NCI-H146 (cell line): ENCODE data around the gene HFE.
"Not testable (repeated sequence)": the region's sequence is repeated elsewhere in the genome, so short reads cannot be mapped to it uniquely, and the experiment has no call there.

Experiments
- DNase-seq: peaks from one replicate; lab custom pipeline; 2025; lab: John Stamatoyannopoulos, UW

The HFE gene, protein sequence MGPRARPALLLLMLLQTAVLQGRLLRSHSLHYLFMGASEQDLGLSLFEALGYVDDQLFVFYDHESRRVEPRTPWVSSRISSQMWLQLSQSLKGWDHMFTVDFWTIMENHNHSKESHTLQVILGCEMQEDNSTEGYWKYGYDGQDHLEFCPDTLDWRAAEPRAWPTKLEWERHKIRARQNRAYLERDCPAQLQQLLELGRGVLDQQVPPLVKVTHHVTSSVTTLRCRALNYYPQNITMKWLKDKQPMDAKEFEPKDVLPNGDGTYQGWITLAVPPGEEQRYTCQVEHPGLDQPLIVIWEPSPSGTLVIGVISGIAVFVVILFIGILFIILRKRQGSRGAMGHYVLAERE

DNA sequence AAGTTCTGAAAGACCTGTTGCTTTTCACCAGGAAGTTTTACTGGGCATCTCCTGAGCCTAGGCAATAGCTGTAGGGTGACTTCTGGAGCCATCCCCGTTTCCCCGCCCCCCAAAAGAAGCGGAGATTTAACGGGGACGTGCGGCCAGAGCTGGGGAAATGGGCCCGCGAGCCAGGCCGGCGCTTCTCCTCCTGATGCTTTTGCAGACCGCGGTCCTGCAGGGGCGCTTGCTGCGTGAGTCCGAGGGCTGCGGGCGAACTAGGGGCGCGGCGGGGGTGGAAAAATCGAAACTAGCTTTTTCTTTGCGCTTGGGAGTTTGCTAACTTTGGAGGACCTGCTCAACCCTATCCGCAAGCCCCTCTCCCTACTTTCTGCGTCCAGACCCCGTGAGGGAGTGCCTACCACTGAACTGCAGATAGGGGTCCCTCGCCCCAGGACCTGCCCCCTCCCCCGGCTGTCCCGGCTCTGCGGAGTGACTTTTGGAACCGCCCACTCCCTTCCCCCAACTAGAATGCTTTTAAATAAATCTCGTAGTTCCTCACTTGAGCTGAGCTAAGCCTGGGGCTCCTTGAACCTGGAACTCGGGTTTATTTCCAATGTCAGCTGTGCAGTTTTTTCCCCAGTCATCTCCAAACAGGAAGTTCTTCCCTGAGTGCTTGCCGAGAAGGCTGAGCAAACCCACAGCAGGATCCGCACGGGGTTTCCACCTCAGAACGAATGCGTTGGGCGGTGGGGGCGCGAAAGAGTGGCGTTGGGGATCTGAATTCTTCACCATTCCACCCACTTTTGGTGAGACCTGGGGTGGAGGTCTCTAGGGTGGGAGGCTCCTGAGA lies at the start of gene HFE:
TSS of gene HFE (plus strand) at position 146 of the 832 bp plus-strand sequence. CDS start at position 158, 12 bp downstream.
- DNase-seq, result peak; percentile 47

DNA sequence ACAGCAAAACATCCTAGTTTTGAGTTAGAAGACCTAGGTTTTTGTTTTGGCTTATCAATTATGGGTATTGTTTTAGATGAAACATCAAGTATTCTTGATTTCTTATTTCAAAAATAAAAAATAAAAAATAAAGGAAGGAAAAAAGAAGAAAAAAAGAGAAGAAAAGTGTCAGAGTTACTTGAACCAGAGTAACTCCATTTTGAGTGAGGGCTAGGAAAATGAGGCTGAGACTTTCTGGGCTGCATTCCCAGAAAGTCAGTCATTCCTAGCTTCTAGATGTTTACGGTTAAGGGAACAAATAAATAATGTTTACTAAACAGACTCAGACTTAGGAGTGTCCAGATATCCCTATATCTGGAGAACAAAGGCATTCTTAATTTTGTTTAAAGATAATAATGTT lies 45.3 kb upstream of the HFE start:
- DNase-seq, result no peak

DNA sequence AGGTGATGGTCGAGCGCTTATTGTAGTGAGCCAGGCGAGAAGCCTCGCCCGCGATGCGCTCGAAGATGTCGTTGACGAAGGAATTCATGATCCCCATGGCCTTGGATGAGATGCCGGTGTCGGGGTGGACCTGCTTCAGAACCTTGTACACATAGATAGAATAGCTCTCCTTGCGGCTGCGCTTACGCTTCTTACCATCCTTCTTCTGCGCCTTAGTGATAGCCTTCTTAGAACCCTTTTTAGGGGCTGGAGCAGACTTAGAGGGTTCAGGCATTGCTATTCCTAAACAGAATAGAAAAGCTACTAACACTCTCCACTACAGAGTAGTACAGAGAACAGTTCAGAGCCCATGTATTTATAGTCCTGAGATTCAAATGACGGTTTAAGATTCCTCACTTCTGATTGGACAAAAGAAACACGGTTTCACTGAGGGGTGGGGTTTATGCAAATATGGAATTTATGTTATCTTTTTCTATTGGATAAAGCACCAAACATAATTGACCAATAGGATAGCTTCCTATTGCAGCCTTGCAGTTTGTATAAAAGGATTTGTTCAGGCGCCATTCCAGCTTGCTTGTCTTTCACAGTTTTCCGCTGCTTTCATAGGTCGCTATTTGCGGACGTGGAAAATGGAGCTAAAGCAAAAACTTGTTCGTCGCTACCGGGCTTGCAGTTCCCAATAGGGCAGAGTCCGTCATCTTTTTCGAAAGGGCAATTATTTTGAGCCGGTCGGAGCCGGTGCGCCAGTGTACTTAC lies 43.7 kb upstream of the HFE start:
- DNase-seq, result peak; percentile 98

DNA sequence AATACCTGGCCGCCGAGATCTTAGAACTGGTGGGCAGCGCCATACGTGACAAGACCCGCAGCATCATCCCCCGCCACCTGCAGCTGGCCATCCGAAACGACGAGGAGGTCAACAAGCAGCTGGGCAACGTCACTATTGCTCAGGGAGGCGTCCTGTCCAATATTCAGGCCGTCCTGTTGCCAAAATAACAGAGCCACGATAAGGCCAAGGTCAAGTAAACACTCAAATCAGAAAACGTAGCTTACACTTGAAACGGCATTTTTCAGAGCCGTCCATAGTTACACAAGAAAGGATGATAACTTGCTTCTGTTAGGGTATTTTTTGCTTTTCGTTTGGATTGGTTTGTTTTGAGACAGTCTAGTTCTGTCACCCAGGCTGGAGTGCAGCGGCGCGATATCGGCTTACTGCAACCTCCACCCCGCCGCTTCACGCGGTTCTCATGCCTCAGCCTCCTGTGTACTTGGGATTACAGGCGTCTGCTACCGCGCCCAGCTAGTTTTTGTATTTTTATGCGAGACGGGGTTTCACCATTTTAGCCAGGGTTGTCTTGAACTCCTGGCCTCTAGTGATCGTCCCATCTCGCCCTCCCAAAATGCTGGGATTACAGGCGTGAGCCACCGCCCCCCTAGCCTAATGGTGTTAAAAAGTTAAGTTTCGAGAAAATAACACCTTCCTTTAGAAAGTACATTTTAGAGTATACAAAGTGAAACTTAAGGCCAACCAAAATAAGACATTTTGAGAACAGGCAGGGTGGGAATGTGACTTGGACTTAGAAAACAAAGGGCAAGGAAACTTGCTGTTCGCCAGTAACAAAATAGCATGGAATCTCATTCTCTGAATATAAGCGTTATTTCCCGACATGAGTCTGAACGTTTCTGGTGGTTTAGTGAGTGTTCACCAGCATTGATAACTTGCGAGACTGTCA lies 42.8 kb upstream of the HFE start:
- DNase-seq, result peak; percentile 91

DNA sequence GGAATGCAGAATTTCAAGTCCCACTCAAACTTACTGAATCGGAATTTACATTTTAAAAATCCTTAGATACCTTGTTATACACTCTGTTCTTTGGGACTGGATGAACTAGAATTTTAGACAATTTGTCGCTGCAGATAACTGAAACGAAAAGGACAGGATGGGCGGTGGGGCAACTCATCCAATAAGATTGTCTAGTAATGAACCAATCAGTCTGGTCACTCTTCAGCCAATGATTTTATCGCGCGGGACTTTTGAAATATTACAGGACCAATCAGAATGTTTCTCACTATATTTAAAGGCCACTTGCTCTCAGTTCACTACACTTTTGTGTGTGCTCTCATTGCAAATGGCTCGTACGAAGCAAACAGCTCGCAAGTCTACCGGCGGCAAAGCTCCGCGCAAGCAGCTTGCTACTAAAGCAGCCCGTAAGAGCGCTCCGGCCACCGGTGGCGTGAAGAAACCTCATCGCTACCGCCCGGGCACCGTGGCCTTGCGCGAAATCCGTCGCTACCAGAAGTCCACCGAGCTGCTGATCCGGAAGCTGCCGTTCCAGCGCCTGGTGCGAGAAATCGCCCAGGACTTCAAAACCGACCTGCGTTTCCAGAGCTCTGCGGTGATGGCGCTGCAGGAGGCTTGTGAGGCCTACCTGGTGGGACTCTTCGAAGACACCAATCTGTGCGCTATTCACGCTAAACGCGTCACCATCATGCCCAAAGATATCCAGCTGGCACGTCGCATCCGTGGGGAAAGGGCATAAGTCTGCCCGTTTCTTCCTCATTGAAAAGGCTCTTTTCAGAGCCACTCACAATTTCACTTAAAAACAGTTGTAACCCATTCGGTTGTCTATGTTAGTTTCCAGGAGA lies 41.9 kb upstream of the HFE start:
- peak; percentile 98 for DNase-seq

DNA sequence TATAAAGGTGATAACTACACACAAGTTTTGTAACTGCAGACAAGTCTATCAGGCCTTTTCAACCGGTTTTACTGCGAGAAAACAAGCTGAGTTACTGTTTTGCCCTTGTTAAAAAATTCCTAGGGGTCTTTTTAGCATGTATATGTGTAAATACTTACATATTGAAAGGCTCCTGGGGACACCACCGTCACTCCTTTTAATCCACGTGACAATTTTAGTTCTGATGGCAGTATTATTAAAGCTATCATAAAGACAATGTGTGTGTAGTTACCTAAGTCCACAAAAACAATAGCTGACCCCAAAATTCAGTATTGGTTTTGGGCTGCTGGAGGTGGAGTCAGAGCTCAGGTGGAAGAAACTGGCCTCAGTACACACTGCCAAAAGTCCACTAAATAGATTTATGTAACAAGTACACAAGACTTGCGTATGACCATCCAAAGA lies 41.3 kb upstream of the HFE start:
- DNase-seq, result peak; percentile 71

DNA sequence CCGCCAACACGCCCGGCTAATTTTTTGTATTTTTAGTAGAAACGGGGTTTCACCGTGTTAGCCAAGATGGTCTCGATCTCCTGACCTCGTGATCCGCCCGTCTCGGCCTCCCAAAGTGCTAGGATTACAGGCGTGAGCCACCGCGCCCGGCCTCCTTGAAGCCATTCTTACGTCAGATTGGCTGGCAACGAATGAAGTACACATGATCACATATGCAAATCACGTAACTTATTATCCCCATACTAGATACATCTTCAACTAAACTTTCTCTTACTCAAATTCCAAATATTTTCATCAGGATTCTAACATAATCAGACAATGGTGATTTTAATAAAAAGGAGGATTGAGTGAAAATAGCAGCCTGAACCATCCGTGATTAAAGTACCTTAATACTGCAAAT lies 39.9 kb upstream of the HFE start:
- DNase-seq, result not testable (repeated sequence)

DNA sequence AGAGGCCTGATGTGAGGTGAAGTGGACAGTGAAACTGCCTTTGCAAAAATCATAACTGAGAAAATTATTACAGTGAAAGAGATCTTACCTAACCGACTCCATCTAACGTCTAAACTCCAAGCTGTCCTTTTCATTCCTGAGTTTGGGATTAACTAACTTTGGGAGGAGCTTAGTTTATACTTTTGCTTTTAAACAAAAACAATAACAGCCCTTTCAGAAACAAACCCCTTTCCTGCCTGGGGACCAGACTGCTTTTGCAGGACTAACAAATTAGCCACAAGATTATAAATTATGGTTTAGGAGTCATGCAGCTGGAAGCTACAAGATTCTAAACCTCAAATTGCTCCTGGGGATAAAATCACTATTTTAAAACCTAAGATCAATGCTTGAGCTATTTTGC lies 38.6 kb upstream of the HFE start:
- no peak for DNase-seq

DNA sequence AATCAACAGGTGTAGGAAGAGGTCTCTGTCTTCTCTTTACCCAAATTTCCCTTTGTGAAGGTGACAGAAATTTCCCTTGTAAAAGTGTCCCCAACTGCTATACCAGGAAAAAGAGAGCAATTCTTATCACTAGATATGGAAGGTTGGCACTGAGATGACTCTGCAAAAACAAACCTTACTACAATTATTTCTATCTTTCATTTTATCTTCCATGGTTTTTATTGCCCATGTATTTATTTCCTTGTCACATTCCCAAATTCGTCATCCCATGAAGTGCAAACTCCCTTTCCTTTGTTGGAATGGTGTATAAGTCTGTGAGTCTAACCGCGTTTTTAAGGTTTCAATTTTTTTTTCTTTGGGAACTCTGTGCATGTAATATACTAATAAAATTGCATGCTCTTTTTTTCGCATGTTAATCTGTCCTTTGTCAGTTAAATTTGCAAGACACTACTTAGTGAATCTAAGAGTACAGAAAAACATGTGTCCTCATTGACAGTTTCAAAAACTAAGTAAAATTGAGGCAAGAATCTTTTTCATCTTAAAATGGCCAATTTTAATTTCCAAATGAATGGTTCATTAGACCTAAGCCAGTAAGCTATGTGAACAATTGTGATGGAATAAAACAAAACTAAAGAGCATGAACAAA lies 35.4 kb upstream of the HFE start:
- DNase-seq, result no peak

DNA sequence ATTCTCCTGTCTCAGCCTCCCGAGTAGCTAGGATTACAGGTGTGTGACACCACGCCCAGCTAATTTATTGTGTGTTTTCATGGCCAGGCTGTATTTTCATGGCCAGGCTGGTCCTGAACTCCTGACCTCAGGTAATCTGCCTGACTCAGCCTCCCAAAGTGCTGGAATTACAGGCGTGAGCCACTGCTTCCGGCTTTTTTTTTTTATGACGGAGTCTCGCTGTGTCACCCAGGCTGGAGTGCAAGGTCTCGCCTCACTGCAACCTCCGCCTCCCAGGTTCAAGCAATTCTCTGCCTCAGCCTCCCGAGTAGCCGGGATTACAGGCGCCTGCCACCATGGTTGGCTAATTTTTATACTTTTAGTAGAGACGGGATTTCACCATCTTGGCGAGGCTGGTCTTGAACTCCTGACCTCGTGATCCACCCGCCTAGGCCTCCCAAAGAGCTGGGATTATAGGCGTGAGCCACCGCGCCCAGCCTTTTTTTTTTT lies 34.4 kb upstream of the HFE start:
- not testable (repeated sequence) for DNase-seq

DNA sequence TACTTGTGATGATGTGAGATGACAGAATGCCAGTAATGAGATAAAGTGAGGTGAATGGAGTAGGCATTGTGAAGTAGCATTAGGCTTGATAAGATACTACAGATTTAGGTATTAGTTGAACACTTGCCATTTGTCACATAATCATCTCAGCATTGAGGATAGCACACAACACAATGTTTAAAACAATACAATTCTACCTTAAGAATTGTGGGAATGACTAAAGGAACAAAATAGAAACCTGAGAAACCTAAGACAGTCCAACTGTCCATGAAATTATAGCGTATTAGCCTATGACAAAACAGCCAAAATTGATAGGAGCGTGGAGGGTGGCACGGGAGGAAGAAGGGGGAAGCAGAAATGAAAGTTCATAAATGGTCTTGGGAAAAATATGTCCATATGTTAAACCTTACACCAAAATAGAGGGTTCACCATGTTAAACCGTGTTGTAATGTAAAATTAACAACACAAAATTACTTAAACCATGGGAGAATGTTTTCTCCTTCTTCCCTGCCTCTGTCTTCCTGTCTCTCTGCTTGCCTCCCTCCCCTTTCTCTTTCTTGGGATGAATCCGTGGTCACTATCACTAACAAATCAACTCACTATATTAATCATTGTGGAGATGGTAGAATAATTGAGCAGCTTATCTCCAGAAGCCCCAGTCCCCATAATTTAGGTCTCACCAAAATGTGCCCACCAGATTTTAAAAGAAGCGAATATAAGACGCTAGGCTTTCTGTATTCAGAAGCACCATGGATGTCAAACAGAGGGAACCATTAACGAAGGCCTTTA lies 33.0 kb upstream of the HFE start:
- peak; percentile 50 for DNase-seq

DNA sequence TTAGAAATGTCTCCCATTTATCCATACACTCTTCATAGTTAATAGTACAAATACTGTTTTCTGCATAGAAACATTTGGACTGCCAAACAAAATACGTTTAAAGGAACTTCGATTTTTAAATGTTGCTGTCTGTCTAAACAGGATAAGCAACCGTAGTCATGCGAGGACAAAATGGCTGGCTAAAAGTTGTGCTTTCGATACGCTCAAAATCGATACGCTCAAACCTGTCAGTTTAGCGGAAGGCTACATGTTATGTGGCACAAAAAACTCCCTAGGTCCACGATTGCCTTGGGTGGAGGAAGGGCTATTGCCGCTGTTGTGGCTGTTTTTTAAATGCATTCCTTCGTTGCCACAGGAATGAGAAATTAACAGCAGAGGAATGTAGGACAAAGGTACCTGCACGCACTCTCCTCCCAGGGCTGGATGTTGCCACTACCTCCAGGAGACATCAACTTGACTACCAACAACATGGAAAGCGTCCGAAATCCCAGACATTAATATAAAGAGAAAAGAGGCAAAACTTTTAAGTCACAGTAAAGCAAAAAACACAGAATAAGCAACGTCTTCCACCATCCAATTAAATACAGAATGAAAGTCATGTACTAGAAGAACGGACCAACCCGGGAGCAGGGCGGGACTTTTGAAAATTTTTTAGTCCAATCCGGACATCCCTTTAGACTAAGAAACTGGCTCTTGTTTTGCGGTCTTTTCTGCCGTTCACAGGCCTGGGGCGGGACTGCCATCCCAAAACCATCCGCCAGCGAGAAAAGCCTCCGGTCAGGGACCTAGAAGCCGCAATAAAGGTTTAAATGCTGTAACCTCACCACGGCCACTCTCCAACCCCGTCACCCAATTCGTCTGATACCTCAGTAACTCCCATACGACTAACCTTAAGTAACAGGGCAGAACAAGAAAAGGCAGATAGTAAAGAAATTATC lies 32.2 kb upstream of the HFE start:
- DNase-seq, result peak; percentile 95

DNA sequence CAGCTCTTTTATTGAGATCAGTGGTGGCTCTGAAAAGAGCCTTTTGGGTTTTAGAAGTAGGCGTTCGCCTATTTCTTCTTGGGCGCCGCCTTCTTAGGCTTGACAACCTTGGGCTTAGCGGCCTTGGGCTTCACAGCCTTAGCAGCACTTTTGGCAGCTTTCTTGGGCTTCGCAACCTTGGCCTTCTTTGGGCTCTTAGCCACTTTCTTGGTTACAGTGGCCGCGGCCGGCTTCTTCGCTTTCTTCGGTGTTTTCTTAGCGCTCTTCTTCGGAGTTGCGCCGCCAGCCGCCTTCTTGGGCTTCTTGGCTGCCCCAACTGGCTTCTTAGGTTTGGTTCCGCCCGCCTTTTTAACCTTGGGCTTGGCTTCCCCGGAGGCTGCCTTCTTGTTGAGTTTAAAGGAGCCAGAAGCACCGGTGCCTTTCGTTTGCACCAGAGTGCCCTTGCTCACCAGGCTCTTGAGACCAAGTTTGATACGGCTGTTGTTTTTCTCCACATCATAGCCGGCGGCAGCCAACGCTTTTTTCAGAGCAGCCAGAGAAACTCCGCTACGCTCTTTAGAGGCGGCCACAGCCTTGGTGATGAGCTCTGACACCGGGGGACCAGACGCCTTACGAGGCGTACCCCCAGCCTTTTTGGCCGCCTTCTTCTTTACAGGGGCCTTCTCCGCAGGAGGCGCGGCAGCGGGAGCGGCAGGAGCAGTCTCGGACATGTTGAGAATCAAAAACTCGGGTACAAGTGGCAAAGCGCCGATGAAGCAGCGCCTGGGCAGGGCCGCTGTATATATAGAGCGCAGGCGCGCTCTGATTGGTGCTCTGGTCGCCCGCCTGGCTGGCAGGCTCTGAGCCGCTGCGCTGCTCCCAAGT lies 31.3 kb upstream of the HFE start:
- DNase-seq, result peak; percentile 88

DNA sequence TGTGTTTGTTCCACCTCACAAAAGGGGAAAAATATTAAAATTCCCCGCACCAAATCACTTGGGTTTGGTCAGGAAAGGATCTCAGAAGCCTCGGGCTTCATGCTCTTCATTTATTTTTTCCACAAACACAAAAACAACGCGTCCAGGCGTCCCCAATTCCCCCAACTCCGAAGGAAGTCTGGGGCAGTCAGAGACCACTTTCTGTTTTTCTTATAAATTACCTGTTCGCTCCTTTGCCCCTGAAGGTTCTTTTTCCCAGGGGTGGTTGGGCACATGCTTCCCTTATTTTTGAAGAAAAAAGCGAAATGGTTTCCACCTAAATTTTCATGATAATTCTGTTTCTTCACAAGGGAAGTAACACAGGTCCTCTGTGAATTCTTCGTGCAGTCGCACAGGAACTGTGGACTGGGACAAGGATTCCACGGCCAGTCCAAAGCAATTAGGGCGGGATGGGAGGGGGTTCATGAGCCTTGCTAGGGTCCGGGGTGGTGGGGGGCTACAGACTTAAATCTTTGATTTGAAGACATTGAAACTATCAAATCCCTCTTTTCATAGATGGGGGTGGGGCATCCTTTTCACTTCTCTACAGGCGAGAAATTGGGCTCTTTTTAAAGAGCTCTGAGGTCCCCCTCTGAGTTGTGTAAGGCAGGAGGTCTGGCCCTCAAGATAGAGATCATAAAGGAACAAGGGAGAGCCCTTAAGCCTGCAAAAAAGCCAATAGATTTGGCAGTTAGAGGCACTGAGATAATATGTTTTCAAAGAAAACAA lies 30.5 kb upstream of the HFE start:
- DNase-seq, result peak; percentile 68

DNA sequence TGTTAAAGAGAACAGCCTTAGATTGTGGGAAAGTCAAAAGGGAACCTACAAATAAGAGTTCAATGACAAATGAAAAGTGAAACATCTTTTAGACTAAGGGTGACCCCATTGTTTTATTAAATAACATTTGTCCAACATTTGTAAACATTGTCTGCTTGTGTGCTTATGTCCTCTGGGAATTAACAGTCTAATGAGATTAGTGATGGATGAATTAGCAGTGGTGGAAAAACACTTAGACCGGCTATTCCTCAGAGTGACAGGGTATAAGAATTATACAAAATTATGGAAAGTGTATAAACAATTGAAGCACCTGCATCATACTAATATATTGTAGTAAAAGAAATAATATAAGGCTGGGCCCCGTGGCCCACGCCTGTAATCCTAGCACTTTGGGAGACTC lies 29.3 kb upstream of the HFE start:
- no peak for DNase-seq

DNA sequence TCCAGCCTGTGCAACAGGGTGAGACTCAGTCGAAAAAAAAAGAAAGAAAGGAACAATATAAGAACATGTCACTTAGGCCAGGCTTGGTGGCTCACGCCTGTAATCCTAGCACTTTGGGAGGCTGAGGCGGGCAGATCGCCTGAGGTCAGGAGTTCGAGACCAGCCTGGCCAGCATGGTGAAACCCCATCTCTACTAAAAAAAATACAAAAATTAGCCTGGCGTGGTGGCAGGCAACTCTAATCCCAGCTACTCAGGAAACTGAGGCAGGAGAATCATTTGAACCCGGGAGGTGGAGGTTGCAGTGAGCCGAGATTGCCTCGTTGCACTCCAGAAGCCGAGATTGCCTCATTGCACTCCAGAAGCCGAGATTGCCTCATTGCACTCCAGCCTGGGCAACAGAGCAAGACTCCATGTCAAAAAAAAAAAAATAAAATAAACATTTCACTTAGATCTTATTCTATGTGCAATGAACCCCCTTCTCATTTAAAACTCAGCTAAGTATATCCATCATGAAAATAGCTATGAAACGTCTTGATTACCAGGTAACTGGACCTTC lies 28.7 kb upstream of the HFE start:
- not testable (repeated sequence) for DNase-seq
